Pancreas (tissue), 10 donors: ENCODE results near the gene DSTN. TPM values are rescaled to one million over a fixed set of nuclear protein-coding genes. Genes with fewer than 3 reads are reported as not detected.

Experiments
- ATAC-seq, 4 donors: fragments of 200-7000 bp; cut with Tn5 transposase; one replicate each; pipeline versions ENCODE4 v1.8.0 to v1.9.1; 2020; ENCODE audit warnings: mild to moderate bottlenecking in 4 of 4, moderate library complexity in 4 of 4
- DNase-seq, 6 donors: peaks; one replicate each; pipeline ENCODE4 v3.0.0-alpha.2; 2020
- FAIRE-seq: peaks from 2 replicates; lab custom pipeline; 2012; peaks lifted over from hg19 to GRCh38; lab: Jason Lieb, UNC
- H3K27ac ChIP-seq, 4 donors: fragments of 200-600 bp; sonication (generic); 1 replicate in 3 of 4; 2 replicates in 1 of 4; pipeline versions ENCODE4 v1.5.0 to v1.8.0; 2020
- H3K27me3 ChIP-seq, 4 donors: fragments of 200-600 bp; one replicate each; pipeline ENCODE4 v1.8.0; 2021
- H3K36me3 ChIP-seq, 3 donors: fragments of 200-600 bp; sonication (generic) in 1 of 3; one replicate each; pipeline versions ENCODE4 v1.5.0 to v1.8.0; 2020 to 2021
- H3K4me1 ChIP-seq, 3 donors: fragments of 200-600 bp; one replicate each; pipeline ENCODE4 v1.8.0; 2021
- H3K4me3 ChIP-seq, 4 donors: fragments of 200-600 bp; sonication (generic) in 2 of 4; one replicate each; pipeline versions ENCODE4 v1.5.0 to v1.8.0; 2020 to 2021
- H3K9me3 ChIP-seq, 4 donors: fragments of 200-600 bp; one replicate each; pipeline ENCODE4 v1.8.0; 2021
- CTCF ChIP-seq, 4 donors: fragments of 200-600 bp; sonication (generic) in 3 of 4; IDR thresholded peaks; one replicate each; pipeline versions ENCODE4 v1.5.0 to v1.8.0; 2021; ENCODE audit warnings: antibody characterized with exemption in 4 of 4
- WGBS, 2 donors: extraction: QIAGEN DNeasy Blood & Tissue Kit; methylation state at CpG; one replicate each; pipeline ENCODE4 v1.1.7; 2013; 5-methylcytosine and 5-hydroxymethylcytosine counted together
- intact Hi-C, 3 donors: fragments of 100-400 bp; cut with DNase I; formaldehyde crosslinking; loops; one replicate each; pipeline versions ENCODE4 v1.11.1 to v1.14.2; 2022
- polyA plus RNA-seq, 2 donors: library from polyadenylated mRNA; stranded (reverse); fragments of 200-250 nt; gene quantifications; one replicate each; pipeline ENCODE4 v1.2.3, GENCODE V29; 2013
- total RNA-seq, 6 donors: library from RNA; stranded (reverse); fragmentation: NEBNext Ultra II Directional in 4 of 6; extraction: Animal tissue kit (Norgen Biotek cat#: 25700) in 4 of 6; gene quantifications; one replicate each; pipeline versions ENCODE4 v1.2.1 to v1.2.4, GENCODE V29; 2021 to 2023
- donor health status: healthy with polysubstance abuse.
- donor health status: DM: no; HTN: no; CAD: no; lungs with moderate emphysema.
- donor health status: DM: no; HTN: no; CAD: no.
- donor health status: control.
- donor health status: control.
- donor health status: Bipolar disorder and iron deficiency.
- donor health status: DM: yes; HTN: yes; CAD: no.
- donor health status: DM: no; HTN: no; CAD: no.
- donor health status: DM: no; HTN: no; CAD: no.
- donor health status: DM: yes; HTN: yes; CAD: no.

DSTN gene
- total and polyA plus RNA-seq, 8 donors = 138 to 242 (median 182) TPM

- intact Hi-C loops = loop anchor here in 1 of 3 donors (10.0 kb wide), 1 partner anchor 254 kb away; no protein-coding TSS in a partner anchor
- Histone ChIP-seq H3K4me1 (peaks cover 57 to 90% (median 84%) of the 10 kb centered on the region in 3 donors), H3K27ac (peak overlapping the region in 2 of 4 donors; percentile 31 to 48)
These were observed 80.6 kb downstream of the DSTN start for GRCh38 chr20:17650301-17651128.

GRCh38 chr20:17651129-17651759 is 81.4 kb downstream of the DSTN start:
- Histone ChIP-seq H3K4me1 (peaks cover 52 to 83% (median 81%) of the 10 kb centered on the region in 3 donors), H3K36me3 (peaks cover 0 to 4% (median 0%) of the 10 kb centered on the region in 3 donors), H3K9me3 (no peaks in the 10 kb centered on the region), H3K27me3 (no peaks in the 10 kb centered on the region), H3K27ac (peak overlapping the region in 2 of 4 donors; percentile 5 to 48), H3K4me3 (no peak overlapping the region)
- intact Hi-C loops = loop anchor here in 1 of 3 donors (10.0 kb wide), 1 partner anchor 254 kb away; no protein-coding TSS in a partner anchor
- TF ChIP-seq CTCF (IDR thresholded peaks at IDR 0.05) = no peak
- 30 to 31% methylated on average over 11 of the region's 11 CpGs for WGBS, 2 donors
- FAIRE-seq = no peak
- peak in 2 of 6 donors; percentile 9 to 37 for DNase-seq
- no peak for ATAC-seq

More at GRCh38 chr20:17650301-17651128, 80.6 kb downstream of the DSTN start:
- Histone ChIP-seq H3K9me3 (no peaks in the 10 kb centered on the region), H3K4me3 (no peak overlapping the region), H3K36me3 (peaks cover 0 to 4% (median 0%) of the 10 kb centered on the region in 3 donors), H3K27me3 (no peaks in the 10 kb centered on the region)
- DNase-seq = peak in 3 of 6 donors; percentile 20 to 43 (median 34)
- no peak for FAIRE-seq
- ATAC-seq = no peak
- TF ChIP-seq CTCF (IDR thresholded peaks at IDR 0.05) = no peak
- 25 to 32% methylated on average over 12 of the region's 12 CpGs for WGBS, 2 donors

GRCh38 chr20:17651760-17652388 is 82.0 kb downstream of the DSTN start:
- peak; percentile 12 to 50 (median 19) for ATAC-seq
- no peak for FAIRE-seq
- Histone ChIP-seq H3K27me3 (no peaks in the 10 kb centered on the region), H3K27ac (peak overlapping the region in 2 of 4 donors; percentile 5 to 25), H3K4me1 (peaks cover 46 to 77% (median 75%) of the 10 kb centered on the region in 3 donors), H3K4me3 (no peak overlapping the region), H3K36me3 (peaks cover 0 to 7% (median 0%) of the 10 kb centered on the region in 3 donors), H3K9me3 (no peaks in the 10 kb centered on the region)
- peak in 3 of 6 donors; percentile 52 to 56 (median 54) for DNase-seq
- intact Hi-C loops = loop anchor here in 1 of 3 donors (10.0 kb wide), 1 partner anchor 253 kb away; no protein-coding TSS in a partner anchor
- TF ChIP-seq CTCF (IDR thresholded peaks at IDR 0.05) = no peak
- WGBS, 2 donors = 33 to 36% methylated on average over 2 of the region's 2 CpGs

GRCh38 chr20:17652411-17652810 is 82.5 kb downstream of the DSTN start:
- Histone ChIP-seq H3K4me1 (peaks cover 42 to 74% (median 69%) of the 10 kb centered on the region in 3 donors), H3K27me3 (no peaks in the 10 kb centered on the region), H3K4me3 (no peak overlapping the region), H3K9me3 (no peaks in the 10 kb centered on the region), H3K27ac (peak overlapping the region in 2 of 4 donors; percentile 25 to 35), H3K36me3 (peaks cover 0 to 12% (median 0%) of the 10 kb centered on the region in 3 donors)
- FAIRE-seq = no peak
- intact Hi-C loops = loop anchor here in 1 of 3 donors (10.0 kb wide), 1 partner anchor 252 kb away; no protein-coding TSS in a partner anchor
- 45 to 49% methylated on average over 10 of the region's 10 CpGs for WGBS, 2 donors
- peak in 3 of 6 donors; percentile 41 to 69 (median 58) for DNase-seq
- TF ChIP-seq CTCF (IDR thresholded peaks at IDR 0.05) = no peak
- peak in 3 of 4 donors; percentile 12 to 38 (median 21) for ATAC-seq
